Measurements from ENCODE around the gene NCDN.

Gene NCDN

DNA sequence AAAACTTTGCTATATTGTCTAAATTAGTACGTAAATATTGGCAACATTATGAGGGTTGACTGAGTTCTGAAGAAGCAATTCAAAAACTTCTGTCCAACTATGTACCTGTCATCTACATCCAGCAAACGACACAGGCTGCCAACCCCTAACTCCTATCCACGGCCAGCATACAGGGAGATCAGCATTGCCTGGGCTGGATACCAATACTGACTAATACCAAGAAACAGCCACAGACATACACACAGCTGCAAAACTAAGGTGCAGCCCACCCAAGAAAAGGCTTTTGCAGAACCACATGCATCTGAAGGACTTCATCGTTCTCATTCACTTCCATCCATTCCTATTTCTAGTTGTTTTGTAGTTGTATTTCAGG is 2.4 kb upstream of the NCDN start:
- DNase-seq (ENCODE audit: low read depth in 2 of 2) = no peak

GRCh38 chr1:35555601-35556477 is 1.8 kb upstream of the NCDN start:
- DNase-seq (ENCODE audit: low read depth in 2 of 2) = no peak

GRCh38 chr1:35556484-35557117 is 998 bp upstream of the NCDN start:
- no peak for DNase-seq (ENCODE audit: low read depth in 2 of 2)

DNA sequence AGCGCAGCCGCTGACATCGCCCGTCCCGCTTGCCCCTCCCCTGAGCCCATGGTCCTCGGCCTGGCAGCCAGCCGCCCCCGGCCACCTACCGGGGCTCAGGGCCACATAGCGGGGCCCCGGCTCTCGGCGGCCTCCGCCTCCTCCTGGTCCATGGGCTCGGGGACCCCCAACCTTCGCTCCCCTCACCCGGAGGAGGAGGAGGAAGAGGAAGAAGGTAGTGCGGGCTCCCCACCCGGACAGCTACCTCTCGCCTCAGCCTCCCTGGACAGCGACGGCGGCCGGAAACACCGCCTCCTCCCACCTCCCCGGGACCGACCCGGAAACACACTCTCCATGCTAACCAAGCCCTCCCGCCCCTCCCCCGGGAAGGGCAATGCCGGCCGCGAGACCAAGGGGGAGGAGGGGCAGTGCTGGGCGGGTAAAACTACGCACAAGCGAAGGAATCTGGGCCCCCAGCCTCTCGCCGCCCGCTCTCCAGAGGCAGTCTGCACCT is 435 bp upstream of the NCDN start, which contains the start of gene KIAA0319L:
KIAA0319L (minus strand) TSS at position 286 of the 493 bp plus-strand sequence. CDS start 2,912 bp downstream, outside the sequence.
- DNase-seq (ENCODE audit: low read depth in 2 of 2) = peak in 1 of 2 donors; percentile 30

DNA sequence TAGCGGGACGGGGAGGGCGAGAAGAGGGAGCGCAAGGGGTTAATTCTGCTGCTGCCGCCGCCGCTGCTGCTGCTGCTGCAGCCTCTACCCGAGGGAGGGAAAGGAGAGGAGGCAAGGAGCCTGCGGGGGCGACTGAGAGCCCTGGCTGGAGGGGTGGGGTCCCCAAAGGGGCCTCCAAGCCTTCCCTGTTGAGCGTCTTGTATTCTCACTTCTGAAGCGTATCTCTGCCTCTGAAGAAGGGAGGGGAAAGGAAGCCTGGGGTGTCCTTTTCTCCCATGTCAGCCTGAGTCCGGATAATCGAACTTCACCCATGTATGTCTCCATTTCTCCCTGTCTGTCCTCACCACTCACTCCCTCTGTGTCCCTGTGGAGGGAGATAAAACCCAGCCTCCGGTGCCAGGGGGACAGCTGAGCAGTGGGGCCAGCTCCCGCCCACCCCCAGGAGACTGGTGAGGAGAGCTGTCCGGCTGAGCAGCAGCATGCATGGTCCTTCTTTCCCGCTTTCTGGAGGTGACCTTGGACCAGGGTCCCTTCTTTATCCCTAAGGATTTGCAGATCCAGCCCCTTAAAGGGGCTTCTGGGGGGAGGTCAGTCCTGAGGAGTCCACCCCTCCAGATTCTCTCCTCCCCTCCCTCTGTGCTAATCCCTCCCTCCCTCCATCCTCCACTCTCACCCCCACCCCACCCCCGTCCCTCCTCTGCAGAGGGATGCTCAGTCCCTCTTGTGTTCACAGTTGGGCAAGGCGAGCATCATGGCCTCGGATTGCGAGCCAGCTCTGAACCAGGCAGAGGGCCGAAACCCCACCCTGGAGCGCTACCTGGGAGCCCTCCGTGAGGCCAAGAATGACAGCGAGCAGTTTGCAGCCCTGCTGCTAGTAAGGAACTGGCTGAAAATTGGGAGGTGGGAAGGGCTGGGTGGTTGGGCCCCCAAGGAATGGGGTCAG is 1.0 kb downstream of the NCDN start:
- DNase-seq (ENCODE audit: low read depth in 2 of 2) = no peak

DNA sequence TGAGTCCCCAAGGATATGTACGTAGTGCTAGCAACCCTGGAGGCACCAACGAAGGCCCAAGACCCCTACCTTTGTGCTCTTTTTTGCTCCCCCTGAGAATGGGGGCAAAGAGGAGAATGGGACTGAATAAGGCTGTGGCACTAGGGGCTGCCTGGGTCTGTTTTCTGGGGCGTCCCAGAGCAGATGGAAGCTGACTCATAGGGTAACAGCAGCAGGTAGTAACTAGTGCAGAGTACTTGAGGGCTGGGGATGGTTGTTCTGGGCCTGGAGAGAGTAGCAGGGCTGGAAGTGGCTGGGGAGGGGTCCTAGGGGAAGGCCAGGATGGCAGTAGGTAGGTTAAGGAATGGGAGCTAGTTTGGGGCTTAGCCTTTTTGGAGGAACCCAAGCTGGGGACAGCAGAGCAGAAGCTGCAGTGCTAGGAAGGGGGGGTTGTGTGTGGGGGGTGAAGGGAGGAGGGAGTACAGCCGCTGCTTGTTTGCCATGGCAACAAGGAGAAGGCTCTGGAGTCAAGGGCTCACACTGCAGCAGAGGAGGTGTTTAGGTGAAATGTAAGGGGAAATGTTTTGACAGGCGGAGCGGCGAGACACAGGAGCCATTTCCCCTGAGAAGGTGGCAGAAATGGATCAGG is 1.8 kb downstream of the NCDN start:
- DNase-seq (ENCODE audit: low read depth in 2 of 2) = no peak

DNA sequence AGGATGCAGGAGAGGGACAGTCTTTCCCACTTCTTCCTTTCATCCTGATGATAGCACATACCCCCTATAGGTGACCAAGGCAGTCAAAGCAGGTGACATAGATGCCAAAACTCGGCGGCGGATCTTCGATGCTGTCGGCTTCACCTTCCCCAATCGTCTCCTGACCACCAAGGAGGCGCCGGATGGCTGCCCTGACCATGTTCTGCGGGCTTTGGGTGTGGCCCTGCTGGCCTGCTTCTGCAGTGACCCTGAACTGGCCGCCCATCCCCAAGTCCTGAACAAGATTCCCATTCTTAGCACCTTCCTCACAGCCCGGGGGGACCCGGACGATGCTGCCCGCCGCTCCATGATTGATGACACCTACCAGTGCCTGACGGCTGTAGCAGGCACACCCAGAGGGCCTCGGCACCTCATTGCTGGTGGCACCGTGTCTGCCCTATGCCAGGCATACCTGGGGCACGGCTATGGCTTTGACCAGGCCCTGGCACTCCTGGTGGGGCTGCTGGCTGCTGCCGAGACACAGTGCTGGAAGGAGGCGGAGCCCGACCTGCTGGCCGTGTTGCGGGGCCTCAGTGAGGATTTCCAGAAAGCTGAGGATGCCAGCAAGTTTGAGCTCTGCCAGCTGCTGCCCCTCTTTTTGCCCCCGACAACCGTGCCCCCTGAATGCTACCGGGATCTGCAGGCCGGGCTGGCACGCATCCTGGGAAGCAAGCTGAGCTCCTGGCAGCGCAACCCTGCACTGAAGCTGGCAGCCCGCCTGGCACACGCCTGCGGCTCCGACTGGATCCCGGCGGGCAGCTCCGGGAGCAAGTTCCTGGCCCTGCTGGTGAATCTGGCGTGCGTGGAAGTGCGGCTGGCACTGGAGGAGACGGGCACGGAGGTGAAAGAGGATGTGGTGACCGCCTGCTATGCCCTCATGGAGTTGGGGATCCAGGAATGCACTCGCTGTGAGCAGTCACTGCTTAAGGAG is 2.9 kb downstream of the NCDN start:
- no peak for DNase-seq (ENCODE audit: low read depth in 2 of 2)

DNA sequence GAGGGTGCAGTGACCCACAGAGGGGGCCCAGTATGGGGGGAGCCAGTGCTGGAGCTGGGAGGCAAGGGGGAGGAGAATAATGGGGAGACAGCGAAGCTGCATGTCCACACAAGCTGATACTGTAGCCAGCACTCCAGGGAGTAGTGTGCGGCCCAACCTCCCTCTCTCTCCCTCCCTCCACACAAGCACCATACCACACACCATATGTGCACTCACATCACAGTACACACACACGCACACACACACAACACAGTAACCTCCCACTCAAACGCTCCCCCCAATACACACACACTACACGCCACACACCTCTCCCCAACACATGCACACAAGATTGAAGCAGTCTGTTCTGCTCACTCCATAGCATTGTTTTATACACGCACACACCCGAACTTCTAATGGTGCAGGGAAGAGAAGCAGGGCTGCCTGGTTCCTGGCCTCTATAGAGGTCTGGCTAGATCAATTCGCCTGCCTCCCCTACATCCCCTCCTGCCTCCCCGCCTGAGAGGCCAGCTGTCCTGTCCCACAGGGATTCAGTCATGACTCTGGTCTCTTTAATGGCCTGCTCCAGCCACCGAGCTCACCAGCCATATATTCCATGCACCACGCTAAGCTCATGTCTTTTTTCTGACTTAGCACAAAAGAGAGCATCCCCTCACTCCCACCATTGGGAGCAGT is 3.8 kb downstream of the NCDN start:
- DNase-seq (ENCODE audit: low read depth in 2 of 2) = no peak

GRCh38 chr1:35561972-35562680 is 4.5 kb downstream of the NCDN start:
- DNase-seq (ENCODE audit: low read depth in 2 of 2) = no peak

DNA sequence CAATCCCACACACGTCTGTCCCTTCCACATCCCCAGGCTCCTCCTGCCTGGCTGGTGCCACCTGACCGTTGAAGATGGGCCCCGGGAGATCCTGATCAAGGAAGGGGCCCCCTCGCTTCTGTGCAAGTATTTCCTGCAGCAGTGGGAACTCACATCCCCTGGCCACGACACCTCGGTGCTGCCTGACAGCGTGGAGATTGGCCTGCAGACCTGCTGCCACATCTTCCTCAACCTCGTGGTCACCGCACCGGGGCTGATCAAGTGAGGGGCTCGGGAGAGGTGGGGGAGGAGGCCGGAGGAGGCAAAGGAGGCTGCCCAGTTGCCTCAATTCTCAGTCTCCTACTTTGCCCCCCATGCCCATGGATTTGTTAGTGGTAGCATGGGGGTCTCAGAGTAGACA is 5.6 kb downstream of the NCDN start:
- no peak for DNase-seq (ENCODE audit: low read depth in 2 of 2)

DNA sequence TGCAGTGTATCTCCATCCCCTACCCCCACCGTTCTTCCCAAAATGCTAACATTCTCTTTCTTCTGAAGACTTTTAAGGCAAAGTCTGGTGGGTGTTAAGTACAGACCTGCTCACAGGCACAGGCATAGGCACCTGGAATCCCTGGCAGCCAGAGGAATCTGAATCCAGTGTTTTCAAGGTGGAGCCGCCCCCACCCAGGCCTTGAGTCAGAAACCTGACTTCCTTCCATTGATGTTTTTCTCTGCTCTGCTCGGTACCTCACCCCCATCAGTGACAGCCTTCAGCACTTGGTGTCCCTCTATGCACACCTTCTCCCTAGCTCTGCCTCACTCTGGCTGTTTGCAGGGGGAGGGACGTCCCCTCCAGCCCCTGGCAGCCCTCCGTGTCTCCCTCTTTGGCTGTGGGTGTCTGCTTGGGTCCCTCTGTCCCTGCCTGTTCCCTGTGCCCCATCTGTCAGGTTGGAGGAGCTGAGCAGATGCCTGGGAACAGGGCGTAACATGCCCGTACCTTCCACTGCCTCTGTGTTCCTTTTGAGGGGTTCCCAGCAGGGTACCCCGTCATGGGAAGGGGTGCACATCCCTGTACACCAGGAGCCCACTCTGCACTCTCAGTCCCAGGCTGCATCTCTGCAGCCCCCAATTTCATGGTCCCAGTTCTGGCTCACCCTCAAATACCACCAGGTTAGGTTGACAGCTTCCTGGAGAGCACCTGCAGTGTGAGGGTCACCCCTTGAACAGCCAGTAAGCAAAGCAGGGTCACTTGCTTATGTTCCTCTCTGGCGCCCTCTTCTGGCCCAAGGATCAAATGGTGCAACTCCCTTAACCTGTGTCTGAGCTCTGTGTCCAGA is 6.7 kb downstream of the NCDN start:
- peak; percentile 53 to 71 for DNase-seq (ENCODE audit: low read depth in 2 of 2)

- no peak for DNase-seq (ENCODE audit: low read depth in 2 of 2)
Observed at GRCh38 chr1:35564884-35565741, 7.5 kb downstream of the NCDN start.

GRCh38 chr1:35565742-35566133 is 8.1 kb downstream of the NCDN start:
- no peak for DNase-seq (ENCODE audit: low read depth in 2 of 2)

GRCh38 chr1:35567947-35568558 is 10.5 kb downstream of the NCDN start:
- no peak for DNase-seq (ENCODE audit: low read depth in 2 of 2)

DNA sequence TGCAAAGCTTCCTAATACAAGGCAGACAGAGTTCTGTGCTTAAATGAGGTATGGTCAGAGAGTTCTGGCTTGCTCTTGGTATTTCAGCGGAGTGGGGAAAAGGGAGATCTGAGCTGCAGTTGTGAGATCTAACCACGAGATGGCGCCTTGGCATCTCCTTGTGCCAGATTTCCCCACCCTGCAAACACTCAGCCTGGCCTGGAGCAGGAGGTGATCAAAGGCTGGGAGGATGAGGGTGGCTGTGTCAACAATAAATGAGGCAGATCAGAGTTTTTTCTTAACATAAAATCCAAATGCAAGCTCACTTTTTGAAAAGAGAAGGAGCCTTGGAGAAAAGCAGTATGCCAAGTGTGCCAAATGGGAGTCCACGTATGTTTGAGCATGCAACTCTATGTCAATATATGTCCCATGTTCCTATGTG is 11.4 kb downstream of the NCDN start:
- DNase-seq (ENCODE audit: low read depth in 2 of 2) = no peak

DNA sequence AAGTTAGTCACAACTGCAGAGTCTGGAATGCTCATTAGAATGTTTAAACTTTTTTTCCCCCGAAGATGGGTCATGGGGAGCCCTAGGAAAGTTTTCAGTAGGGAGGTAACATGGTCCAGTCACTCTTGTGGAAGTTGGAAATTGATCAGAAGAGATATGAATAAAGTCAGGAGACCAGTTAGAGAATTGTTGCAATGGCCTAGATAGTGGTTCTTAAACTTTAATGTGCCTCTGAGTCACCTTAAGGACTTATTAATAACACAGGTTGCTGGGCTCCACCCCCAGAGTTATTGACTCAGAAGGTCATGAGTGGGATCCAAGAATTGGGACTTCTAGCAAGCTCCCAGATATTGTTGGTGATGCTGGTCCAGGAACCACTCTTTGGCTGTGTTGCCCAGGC is 12.3 kb downstream of the NCDN start:
- DNase-seq (ENCODE audit: low read depth in 2 of 2) = no peak
